Dedifferentiated amniotic fluid mesenchymal stem cell (primary cell): ENCODE results near the gene HMCN2.
"Not testable (repeated sequence)": the region's sequence is repeated elsewhere in the genome, so short reads cannot be mapped to it uniquely, and the experiment has no call there.

ENCODE experiments used
- DNase-seq: peaks from one replicate; pipeline ENCODE4 v3.0.0-alpha.2; 2016; ENCODE audit errors: extremely low spot score

The HMCN2 gene

DNA sequence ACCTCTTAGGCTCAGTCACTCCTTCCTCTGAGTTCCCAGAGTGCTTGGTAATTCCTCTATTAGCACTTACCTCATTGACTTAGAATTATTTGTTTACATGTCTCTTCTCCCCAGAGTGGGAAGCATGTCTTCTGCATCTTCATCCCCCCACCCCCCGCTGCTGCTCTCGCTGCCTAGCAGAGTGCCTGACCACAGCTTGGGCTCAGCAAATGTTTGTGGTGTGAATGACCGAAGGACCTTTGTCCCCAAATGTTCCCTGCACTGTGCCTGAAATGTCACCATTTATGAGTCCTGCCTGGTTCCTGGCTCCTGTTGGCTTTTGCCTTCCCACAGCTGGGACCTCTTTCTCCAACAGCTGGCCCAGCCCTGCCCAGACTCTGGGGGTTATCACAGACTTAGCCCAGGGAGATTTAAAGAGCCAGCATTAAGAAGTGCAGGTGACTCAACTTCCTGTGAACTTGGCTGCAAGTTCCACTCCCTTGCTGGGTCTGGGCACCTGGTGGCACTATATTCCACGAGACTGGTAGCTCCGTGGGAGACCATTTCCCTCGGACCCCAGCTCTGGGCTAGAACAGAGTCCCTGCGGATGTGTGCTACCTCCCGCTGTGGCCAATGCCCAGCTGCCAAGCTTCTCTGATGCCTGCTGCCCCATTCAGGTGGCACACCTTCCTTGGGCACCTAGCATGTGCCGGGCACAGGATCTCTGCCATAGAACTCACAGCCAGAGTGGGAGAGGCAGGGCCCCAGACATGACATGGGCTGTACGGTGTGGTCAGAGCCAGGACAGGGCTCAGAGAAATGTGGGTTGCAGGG is 1.8 kb upstream of the HMCN2 start:
- DNase-seq = no peak

DNA sequence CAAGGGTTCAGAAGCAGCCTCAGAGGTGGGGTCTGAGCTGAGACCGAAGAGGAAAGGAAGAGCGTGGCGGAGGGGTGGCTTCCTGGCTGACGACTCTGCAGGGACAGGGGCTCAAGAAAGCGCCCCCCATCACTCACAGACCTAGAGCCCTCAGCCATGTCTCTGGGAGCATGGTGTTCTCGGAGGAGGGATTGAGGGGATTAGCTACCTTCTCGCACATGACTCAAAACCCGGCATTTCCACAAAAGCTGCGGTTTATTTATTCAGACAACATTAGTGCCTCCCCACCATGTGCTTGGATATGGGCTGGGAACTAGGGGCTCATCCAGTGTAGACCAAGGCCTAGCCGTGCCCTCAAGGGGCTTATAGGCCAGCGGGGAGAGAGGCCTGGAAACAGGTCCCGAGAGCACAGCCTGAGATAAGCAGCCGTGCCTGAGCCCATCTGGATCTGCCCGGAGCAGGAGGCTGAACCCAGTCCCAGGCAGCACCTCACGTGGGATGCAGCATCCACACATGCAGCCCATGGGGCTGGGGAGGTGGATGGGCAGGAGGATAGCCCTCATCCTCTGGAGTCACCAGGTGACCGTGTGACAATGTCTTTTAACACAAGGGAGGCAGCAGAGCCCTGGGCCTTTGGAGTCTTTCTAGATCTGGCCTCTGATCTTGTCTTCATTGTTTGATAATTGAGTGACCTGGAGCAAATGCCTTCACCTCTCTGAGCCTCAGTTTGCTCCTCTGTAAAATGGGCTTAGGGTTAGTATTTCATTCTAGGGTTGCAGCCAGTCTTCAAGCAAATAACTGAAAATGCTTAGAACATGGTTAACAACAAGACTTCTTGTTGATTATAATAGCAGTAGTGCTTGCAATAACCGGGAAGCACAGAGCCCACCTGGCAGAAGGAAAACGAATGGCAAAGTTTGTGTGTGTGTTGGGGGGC is 878 bp upstream of the HMCN2 start:
- DNase-seq = no peak

DNA sequence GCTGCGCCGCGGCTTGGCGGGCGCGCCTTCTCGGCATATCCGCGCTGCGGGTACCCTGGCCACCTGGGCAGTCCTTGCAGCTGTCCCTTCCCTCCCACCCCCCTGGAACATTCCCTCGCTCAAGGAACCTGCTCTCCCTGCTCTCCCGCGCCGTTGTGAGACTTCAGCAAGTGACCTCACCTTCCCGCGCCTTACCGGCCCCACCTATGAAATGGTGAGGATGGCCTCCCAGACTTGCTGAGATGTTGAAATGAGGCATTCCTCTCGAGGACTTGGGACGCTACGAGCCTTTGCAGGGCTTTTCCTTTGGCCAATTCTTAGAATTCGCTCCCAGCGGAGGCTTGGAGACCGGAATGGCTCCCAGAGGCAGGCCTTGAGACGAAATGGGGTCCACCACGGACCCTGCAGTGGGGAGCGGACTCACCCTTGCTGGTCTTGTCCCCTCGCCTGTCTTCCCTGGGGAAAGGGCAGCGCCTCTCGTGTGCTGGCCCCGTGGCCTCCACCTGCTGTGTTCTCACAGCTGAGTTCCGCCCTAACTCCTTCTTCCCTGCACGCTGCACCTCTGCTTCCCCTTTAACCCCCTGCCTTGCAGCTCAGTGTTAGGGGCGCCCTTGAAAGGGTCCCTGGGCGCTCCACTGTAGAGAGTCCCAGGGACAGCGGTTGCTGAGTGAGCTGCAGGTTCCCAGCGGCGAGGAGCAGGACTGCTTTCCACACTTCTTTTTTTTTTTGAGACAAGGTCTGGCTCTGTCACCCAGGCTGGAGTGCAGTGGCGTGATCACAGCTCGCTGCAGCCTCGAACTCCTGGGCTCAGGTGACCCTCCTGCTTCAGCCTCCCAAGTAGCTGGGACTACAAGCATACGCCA is 907 bp downstream of the HMCN2 start:
- no peak for DNase-seq

DNA sequence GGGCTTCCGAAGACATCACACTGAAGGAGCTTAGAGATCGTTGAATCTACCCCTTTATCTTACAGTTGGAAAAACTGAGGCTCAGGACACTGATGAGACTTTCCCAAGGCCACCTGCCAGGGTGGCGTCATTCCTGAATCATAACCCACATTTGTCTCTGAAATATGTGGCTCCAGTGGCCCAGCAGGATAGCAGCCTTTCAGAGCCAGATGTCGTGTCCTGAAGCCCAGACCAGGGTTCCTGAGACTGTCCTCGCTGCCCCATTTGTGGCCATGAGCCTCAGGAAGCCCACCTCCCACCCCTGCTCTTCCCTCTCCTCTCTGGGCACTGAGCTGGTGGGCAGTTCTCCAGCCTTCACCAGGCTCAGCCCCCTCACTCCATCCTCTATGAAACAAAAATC is 2.4 kb downstream of the HMCN2 start:
- no peak for DNase-seq

DNA sequence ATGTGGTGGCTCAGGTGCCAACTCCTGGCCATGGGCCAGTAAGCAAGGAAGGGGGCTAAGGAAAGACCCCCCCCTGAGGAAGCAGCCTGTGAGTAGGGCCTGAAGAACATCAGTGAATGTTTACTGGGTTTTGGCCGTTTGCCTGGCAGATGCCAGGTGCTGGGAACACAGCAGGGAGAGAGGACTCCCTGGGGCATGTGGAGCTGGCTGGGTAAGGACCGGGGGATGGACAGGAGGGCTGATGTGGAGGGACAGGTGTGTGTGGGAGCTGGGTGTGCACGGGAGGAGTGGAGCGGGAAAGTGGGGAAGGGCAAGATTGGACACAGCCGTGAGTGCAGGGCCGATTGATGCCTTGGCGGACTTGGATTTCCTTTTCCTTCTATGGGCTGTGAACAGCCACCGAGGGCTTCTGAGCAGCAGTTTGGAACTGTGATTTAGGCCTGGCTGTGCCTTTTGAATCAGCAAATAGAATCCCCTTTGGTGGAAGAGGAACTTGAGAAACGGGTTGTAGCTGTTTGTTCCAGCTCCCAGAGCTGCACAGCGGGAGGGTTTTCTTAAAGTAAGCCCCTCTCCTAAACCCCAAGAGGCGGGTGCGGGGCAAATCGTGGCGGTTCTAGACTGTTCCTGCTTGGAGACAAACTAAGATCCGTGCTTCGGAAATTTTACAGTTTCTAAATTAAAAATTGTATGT is 3.1 kb downstream of the HMCN2 start:
- DNase-seq = no peak

DNA sequence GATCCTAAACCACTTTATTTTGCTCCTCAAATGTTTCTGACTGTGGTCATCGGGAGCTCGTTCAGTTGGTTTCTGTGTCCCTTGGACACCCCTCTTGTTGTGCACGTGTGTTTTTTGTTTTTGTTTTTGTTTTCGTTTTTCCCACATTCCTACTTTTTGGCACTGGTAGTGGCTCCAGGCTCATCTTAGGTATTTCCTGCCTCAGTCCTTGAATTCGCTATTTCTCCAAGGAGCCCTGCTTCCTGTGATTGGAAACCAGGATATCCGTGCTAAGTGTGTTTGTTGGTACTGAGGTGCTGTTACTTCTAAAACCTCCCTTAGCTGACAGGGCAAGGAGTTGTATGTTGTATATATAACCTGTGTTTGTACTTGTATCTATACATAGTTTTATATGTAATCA is 5.9 kb downstream of the HMCN2 start:
- no peak for DNase-seq

DNA sequence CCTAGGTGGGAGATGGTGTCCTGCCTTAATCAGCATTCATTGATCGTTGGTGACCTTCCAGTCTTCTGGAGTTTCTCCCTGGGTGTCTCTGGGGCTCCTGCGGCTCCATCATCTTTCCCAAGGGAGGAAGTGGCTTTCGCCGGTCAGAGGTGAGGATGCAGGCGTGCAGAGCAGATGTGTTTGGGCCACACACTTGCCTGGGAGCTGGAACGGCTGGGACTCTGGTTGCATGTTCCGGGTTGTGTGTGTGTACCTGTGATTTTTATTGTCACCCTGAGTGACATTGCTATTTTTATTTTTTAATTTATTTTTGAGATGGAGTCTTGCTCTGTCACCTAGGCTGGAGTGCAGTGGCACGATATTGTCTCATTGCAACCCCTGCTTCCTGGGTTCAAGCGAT is 9.6 kb downstream of the HMCN2 start:
- no peak for DNase-seq

DNA sequence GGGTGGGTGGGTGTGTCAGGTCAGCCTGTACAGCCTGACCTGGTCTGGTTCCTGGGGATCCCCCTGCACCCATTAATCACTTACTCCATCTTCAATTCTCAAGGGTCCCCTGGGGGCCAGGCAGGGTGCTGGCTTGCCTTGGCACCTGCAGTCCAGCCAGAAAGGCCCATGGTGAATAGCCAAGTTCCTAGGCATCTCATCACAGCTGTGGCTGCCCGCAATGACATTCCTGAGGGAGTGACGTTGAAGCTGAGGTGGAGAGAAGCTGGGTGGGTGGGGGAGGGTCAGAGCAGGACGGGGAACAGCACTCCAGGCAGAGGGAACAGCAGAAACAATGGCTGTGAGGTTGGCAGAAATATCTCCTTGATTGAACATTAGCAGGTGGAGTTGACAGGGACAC is 10.6 kb downstream of the HMCN2 start:
- DNase-seq = no peak

DNA sequence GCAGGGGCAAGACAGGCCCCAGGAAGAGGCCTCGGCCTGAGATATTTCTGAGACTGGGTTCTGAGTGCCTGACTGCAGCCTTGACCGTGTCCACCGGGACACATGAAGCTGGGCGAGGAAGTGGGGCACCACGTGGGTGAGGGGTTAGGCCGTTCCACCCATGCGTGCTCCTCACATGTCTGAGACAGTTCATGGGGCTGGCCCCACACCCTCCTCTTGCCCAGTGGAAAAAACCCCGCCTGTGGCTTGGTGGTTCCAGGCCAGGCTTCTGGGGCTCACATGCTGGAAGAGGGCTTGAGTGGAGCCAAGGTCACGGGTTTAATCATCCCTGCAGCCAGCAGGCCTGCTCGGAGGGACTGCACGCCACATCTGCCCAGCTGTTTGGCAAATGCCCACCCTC is 11.4 kb downstream of the HMCN2 start:
- DNase-seq = no peak

DNA sequence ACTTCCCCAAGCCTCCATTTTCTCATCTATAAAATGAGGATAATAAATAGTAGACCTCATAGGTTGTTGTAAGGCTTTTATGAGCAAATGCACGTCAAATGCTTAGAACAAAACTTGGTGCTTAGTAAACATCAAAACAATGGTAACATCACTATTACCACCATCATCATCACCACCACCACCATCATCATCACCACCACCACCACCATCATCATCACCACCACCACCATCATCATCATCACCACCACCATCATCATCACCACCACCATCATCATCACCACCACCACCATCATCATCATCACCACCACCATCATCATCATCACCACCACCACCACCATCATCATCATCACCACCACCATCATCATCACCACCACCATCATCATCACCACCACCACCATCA is 12.0 kb downstream of the HMCN2 start:
- not testable (repeated sequence) for DNase-seq

DNA sequence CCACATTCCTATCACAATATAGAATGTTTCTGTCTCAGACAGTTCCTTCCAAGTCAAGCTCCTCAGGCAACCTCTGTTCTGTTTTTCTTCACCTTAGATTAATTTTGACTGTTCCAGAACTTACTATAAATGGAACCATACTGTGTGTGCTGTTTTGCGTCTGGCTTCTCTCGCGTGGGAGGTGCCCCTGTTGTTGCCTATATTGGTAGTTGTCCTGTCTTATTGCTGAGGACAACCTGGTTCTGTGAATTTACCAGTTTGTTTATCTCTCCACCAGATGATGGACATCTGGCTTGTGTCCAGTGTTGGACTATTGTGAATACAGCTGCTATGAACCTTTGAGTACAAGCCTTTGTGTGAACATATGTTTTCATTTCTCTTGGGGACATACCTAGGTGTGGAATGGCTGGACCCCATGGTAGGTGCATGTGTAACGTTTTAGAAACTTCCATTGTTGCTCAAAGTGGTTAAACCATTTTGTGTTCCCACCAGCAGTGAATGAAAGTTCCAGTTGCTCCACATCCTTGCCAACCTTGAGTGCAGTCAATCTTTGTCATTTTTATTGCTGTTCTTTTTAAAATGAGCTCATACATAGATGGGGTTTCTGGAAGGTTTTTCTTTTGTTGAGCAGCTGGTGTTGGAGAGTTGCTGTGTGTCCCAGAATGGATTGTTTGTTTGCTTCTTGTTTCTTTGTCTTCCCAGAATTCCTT is 18.1 kb downstream of the HMCN2 start:
- no peak for DNase-seq

DNA sequence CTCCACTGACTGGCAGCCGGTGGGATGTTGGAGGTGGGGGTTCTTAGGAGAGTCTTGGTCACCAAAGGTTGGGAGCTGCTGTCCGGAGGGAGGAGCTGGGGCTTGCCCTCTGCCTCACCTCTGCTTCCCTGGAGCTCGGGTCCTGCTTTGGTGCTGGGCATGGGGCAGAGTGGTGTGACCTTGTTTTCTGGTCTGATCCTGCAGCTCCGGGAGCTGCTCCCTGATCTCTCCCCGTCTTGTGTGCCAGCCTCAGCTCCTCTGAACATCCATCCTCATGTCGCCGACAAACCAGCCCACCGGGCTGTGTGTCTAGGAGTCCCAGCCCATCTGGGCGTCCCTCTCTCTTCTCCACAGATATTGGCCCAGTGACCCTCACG is 18.7 kb downstream of the HMCN2 start:
- DNase-seq = no peak

DNA sequence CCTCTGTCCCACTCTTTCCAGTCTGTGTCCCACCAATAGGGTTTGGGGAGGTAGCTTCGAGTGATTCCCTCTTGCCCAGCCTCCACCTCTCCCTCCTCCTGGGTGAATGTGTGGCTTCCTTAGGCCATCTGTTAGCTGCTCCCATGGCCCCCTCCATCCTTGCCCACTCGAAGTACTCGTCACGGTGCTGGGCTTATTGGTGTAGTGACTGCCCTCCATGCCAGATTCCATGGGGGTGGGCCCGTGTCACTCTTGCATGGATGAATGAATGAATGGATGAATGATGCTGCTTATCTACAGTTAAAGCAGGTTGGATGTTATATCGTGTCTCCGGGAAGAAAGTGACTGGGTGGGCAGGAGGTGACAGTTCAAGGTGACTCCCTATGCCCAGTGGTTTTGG is 19.1 kb downstream of the HMCN2 start:
- DNase-seq = no peak

DNA sequence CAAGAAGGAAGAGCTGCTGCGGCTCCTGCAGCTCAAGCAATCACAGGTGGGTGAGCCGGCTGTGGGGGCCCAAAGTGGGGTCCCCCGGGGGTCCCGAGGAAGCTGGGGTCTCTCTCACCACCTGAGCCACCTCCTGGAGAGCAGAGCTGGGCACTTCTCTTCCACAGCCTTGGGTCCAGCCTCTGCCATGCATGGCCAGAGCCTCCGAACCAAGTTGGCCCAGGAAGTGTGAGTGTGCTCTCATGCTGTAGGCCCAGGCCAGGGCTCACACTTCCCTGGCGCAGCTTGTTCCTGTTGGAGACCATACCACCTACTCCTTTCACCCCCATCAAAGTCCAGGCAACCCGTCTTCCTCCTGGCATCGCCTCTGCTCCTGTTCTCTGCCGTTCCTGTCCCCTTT is 19.7 kb downstream of the HMCN2 start:
- no peak for DNase-seq

DNA sequence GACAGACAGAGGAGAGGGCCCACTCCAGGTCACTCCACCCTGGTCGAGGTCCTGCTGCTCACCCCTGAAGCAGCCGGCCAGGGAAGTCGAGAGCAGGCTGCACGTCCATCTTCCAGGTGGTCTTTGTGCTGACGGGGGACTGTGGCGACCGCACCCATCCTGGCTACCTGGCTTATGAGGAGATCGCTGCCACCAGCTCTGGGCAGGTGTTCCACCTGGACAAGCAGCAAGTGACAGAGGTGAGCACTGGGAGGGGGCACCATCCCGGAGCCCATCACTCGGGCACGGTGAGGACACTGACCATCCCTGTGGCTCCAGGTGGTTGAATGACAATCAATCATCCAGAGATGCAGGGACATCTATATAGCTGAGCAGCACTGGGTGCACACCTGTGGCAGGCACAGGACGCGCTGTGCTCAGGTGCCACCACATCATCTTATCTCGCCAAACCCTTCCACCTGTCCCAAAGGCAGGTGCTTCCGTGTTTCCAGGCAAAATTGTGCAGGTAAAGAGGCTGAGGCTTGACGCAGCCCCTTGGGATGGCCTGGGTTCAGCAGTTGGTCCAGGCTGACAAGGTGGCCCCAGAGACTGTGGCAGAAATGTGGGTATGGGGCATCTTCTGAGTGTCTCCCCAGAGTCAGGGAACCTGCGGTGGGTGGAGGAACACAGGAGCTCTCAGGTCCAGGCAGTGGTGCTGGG is 20.7 kb downstream of the HMCN2 start:
- no peak for DNase-seq

DNA sequence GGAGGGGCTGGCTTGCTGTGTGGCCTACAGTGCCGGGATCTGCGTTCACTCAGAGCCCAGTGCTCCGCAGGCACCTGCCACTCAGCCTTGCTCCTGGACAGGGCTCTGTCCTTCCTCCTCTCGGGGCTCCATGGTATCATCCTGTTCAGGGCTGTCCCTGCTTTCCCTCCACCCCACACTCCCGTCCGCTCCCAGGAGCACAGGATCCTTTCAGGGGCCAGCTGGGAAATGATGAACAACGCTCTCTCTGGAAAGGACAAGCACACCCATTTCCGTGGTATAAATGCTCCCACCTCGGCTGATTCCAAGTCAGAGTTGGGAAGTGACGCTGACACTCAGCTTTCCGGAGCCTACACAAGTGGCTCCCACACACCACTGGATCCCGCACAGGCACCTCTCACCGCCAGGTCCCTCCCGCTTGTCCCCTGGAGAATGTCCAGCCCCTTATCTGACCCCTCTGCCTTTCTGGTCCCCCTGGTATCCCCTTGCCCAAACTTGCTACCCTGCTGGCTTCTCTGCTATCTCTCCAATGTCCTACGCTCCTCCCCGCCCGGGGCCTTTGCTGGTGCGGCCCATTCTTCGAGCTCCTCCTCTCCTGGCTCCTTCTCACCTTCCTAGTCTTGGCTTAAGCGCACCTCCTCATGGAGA is 21.3 kb downstream of the HMCN2 start:
- no peak for DNase-seq

DNA sequence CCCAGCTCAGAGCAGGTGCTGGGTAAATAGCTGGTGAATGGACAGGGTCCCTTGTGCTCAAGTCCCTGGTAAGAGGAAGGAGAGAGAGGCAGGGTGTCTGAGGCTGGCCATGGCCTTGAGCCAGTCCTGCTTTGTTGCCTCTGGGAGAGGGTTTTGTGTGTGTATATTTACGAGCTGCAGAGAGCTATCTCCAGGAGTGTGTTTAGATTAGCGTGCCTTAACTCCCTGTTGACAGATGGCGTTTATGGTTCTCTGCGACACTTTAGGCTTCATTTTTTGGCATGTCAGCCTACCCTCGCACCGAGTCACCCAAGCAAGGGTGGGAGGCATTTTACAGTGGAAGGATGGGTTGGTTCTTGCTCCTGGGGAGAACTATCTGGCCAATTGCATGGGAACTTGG is 22.2 kb downstream of the HMCN2 start:
- no peak for DNase-seq

DNA sequence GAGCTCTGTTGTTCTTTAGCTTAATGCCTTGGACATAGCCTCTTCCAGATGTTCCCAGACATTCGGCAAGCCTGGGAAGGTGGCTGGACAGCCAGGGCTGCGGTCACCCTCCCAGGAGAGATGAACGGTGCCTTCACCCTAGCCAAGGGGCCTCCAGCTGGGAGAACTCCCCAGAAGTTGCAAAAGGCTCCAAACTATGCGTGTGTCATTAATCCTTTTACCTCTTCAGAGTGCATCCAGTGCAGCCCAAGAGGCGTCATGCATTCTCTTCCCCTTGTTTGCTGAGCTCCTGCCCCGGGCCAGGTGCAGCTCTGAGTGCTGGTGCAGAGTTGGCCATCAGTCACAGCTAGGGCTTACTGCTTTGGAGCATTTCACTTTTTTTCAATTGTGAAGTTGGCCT is 22.8 kb downstream of the HMCN2 start:
- no peak for DNase-seq

DNA sequence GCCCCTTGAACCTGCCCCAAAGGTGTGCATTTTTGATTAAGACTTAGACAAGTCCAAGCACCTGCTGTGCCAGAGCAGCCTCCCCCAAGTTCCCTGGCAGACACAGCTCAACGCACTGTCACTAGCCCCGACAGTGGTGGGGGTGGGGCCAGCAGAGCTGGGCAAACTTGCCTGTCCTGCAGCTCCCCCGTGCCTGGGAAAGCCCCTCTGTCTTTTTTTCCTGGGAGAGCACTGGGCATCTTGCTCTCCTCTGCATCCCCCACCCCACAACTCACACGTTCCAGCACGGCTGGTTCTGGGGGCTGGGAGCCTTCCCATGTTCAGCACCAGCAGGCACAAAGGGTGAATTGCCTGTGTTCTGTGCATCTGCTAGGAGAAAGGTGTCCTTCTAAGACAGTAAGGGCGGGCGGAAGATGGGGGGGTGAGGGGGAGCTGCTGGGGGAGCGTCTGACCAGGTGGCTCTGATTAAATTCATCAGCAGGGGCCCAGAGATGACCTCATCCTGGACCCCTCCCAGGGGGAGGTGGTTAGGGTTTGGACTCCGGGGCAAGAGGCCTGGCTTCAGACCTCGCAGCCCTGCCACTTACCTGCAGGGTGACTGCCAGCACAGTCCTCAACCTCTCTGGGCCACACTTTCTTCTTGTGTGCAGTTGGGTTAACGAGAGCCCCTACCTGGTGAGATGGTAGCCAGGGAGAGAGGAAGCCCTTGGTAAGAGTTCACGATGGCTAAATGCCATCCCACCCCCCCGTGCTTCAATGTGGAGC is 23.5 kb downstream of the HMCN2 start:
- no peak for DNase-seq
